ENCODE measurements around the gene LMAN1.

DNA sequence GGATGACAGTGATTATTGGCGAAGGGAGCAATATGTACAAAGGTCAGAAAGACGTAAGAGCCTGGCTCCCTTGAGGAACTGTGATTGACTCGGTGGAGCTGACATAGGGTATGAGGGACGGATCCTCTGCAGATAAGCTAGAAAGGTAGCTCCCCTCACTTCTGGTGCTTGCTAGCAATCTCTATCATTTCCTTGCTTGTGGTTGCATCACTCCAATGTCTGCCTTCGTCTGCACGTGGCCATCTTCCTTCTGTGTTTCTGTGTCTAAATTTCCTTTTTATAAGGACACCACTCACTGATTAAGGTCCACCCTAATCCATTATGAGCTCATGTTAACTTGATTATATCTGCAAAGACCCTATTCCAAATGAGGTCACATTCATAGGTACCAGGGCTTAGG lies 22.9 kb upstream of the LMAN1 start:
- TF ChIP-seq, protein P1, sequence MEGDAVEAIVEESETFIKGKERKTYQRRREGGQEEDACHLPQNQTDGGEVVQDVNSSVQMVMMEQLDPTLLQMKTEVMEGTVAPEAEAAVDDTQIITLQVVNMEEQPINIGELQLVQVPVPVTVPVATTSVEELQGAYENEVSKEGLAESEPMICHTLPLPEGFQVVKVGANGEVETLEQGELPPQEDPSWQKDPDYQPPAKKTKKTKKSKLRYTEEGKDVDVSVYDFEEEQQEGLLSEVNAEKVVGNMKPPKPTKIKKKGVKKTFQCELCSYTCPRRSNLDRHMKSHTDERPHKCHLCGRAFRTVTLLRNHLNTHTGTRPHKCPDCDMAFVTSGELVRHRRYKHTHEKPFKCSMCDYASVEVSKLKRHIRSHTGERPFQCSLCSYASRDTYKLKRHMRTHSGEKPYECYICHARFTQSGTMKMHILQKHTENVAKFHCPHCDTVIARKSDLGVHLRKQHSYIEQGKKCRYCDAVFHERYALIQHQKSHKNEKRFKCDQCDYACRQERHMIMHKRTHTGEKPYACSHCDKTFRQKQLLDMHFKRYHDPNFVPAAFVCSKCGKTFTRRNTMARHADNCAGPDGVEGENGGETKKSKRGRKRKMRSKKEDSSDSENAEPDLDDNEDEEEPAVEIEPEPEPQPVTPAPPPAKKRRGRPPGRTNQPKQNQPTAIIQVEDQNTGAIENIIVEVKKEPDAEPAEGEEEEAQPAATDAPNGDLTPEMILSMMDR (conservative IDR thresholded peaks at IDR 0.05), result no peak
- no peak for TF ChIP-seq ZFX (IDR thresholded peaks at IDR 0.05)
